Esophagus squamous epithelium (tissue), 5 donors: ENCODE data around the gene CFTR. TPM values are rescaled to one million over a fixed set of nuclear protein-coding genes. Genes with fewer than 3 reads are reported as not detected.

Experiments used
- DNase-seq: peaks from one replicate; lab custom pipeline; 2025; lab: John Stamatoyannopoulos, UW
- H3K27ac ChIP-seq, 4 donors: fragments of 200-600 bp; sonication (generic); one replicate each; pipeline ENCODE4 v1.5.1; 2016 to 2019; ENCODE audit warnings: mild to moderate bottlenecking in 1 of 4
- H3K27me3 ChIP-seq, 4 donors: fragments of 200-600 bp; sonication (generic); 1 replicate in 3 of 4; 2 replicates in 1 of 4; pipeline versions ENCODE4 v1.5.1 to v1.6.0; 2017 to 2021; ENCODE audit warnings: antibody characterized with exemption in 1 of 4
- H3K36me3 ChIP-seq, 3 donors: fragments of 200-600 bp; sonication (generic); one replicate each; pipeline ENCODE4 v1.5.1; 2016 to 2019
- H3K4me1 ChIP-seq, 3 donors: fragments of 200-600 bp; sonication (generic); one replicate each; pipeline ENCODE4 v1.5.1; 2017 to 2019
- H3K4me3 ChIP-seq, 4 donors: fragments of 200-600 bp; sonication (generic); 1 replicate in 3 of 4; 2 replicates in 1 of 4; pipeline ENCODE4 v1.5.1; 2016 to 2019; ENCODE audit warnings: mild to moderate bottlenecking in 2 of 4, moderate library complexity in 1 of 4
- H3K9me3 ChIP-seq, 3 donors: fragments of 200-600 bp; sonication (generic); one replicate each; pipeline ENCODE4 v1.5.1; 2016 to 2019
- CTCF ChIP-seq, 6 experiments: fragments of 450-650 bp in 4 of 6; fragments of 200-600 bp in 2 of 6; sonication (generic) in 2 of 6; IDR thresholded peaks; one replicate each; pipeline ENCODE4 v1.5.1; 2016 to 2019; ENCODE audit warnings: antibody characterized with exemption in 6 of 6, mild to moderate bottlenecking in 4 of 6, moderate library complexity in 4 of 6
- POLR2A ChIP-seq, 4 donors: fragments of 450-650 bp; IDR thresholded peaks; one replicate each; pipeline ENCODE4 v1.6.1; 2017; ENCODE audit warnings: antibody characterized with exemption in 4 of 4, mild to moderate bottlenecking in 4 of 4, moderate library complexity in 3 of 4
- WGBS, 2 donors: methylation state at CpG; one replicate each; pipeline ENCODE4 v1.1.5; 2018; 5-methylcytosine and 5-hydroxymethylcytosine counted together
- intact Hi-C: fragments of 100-400 bp; cut with DNase I; formaldehyde crosslinking; loops from one replicate; pipeline ENCODE4 v1.15.0; 2022
- total RNA-seq, 4 donors: library from RNA; depleted of rRNA; stranded (reverse); fragments of >200 nt; gene quantifications; one replicate each; pipeline ENCODE4 v1.1.0, GENCODE V29; 2016
- donor health status: DM: yes; HTN: yes; CAD: no.

The CFTR gene
- total RNA-seq, 4 donors from 2014 or later, result 0.38 to 2.1 (median 0.99) TPM; not detected in 1

- WGBS, 2 donors, result 59 to 68% methylated on average over 4 of the region's 4 CpGs
- no peak overlapping the region for H3K27ac ChIP-seq
- intact Hi-C loops, result no loop called here
- H3K27me3 ChIP-seq, result no peaks in the 10 kb centered on the region
- no peak for DNase-seq
- H3K9me3 ChIP-seq, result no peaks in the 10 kb centered on the region
- H3K36me3 ChIP-seq, result no peaks in the 10 kb centered on the region
- no peak overlapping the region for H3K4me3 ChIP-seq
- peaks cover 0 to 31% (median 0%) of the 10 kb centered on the region in 3 donors for H3K4me1 ChIP-seq
- TF ChIP-seq CTCF (IDR thresholded peaks at IDR 0.05), result no peak
- TF ChIP-seq POLR2A (IDR thresholded peaks at IDR 0.05), result no peak
These were observed 190.0 kb downstream of the CFTR start for GRCh38 chr7:117669818-117670217.

DNA sequence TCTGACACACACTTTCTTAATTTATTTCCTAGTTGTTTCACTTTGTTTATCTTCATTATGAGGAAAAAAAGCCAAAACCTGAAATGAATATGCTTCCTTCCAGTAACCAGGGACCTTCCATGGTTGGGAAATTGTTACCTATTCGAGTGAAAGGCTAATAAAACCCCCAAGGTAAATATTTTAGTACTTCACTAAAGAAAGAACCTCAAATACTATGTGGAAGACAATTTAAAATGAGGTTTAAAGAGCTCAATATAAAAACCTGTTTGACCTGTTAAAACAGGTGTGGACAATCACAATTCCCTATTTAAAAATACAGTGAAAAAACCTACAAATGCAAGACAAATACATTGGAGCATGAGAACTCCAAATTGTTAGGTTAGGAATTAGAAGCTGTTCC, 192.6 kb downstream of the CFTR start:
- Histone ChIP-seq H3K4me3 (peak overlapping the region in 1 of 4 donors; percentile 3), H3K4me1 (peaks cover 0 to 31% (median 0%) of the 10 kb centered on the region in 3 donors), H3K27me3 (no peaks in the 10 kb centered on the region), H3K27ac (peak overlapping the region in 3 of 4 donors; percentile 77 to 88 (median 84)), H3K36me3 (no peaks in the 10 kb centered on the region), H3K9me3 (no peaks in the 10 kb centered on the region)
- 21 to 30% methylated on average over 1 of the region's 1 CpG for WGBS, 2 donors
- intact Hi-C loops, result no loop called here
- TF ChIP-seq POLR2A (IDR thresholded peaks at IDR 0.05) (no peak), CTCF (IDR thresholded peaks at IDR 0.05) (no peak)
- no peak for DNase-seq

- DNase-seq, result no peak
- H3K27me3 ChIP-seq, result no peaks in the 10 kb centered on the region
- no peak for TF ChIP-seq CTCF (IDR thresholded peaks at IDR 0.05)
- no peak for TF ChIP-seq POLR2A (IDR thresholded peaks at IDR 0.05)
- H3K27ac ChIP-seq, result peak overlapping the region; percentile 45 to 88 (median 80)
- H3K4me3 ChIP-seq, result peak overlapping the region in 3 of 4 donors; percentile 3 to 31 (median 11)
- WGBS, 2 donors, result 23 to 54% methylated on average over 6 to 14 of the region's 14 CpGs
- H3K4me1 ChIP-seq, result peaks cover 0 to 31% (median 0%) of the 10 kb centered on the region in 3 donors
- intact Hi-C loops, result no loop called here
- no peaks in the 10 kb centered on the region for H3K36me3 ChIP-seq
- no peaks in the 10 kb centered on the region for H3K9me3 ChIP-seq
These were observed 193.5 kb downstream of the CFTR start for GRCh38 chr7:117673367-117673766.

DNA sequence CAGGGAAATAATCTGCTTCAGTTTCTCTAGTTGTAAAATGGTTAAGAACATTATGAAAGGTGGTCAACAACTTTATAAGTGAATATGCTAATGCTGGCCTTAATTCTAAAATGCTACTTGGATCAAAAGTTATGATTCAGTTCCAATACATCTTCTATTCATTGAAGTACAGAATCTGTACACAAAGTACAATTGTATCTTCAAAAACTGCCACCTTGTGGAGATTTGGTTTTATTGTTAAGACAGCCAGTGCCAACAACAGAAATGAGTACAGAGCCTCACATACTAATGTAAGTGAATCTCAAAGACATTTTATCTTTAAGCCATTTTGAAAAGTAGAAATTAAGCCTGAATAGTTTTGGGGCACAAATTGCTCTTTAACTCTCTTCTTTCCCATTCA, 194.0 kb downstream of the CFTR start:
- Histone ChIP-seq H3K36me3 (no peaks in the 10 kb centered on the region), H3K4me3 (peak overlapping the region in 3 of 4 donors; percentile 3 to 31 (median 11)), H3K27ac (peak overlapping the region; percentile 45 to 88 (median 80)), H3K9me3 (no peaks in the 10 kb centered on the region), H3K27me3 (no peaks in the 10 kb centered on the region), H3K4me1 (peaks cover 0 to 31% (median 0%) of the 10 kb centered on the region in 3 donors)
- intact Hi-C loops, result no loop called here
- DNase-seq, result no peak
- TF ChIP-seq POLR2A (IDR thresholded peaks at IDR 0.05) (no peak), CTCF (IDR thresholded peaks at IDR 0.05) (peak in 4 of 6 experiments; percentile 14 to 67 (median 42))

- Histone ChIP-seq H3K27ac (no peak overlapping the region), H3K9me3 (no peaks in the 10 kb centered on the region), H3K27me3 (no peaks in the 10 kb centered on the region), H3K4me1 (peaks cover 0 to 31% (median 0%) of the 10 kb centered on the region in 3 donors), H3K36me3 (no peaks in the 10 kb centered on the region), H3K4me3 (no peak overlapping the region)
- TF ChIP-seq CTCF (IDR thresholded peaks at IDR 0.05) (no peak), POLR2A (IDR thresholded peaks at IDR 0.05) (no peak)
- WGBS, 2 donors, result 13 to 18% methylated on average over 3 of the region's 3 CpGs
- intact Hi-C loops, result no loop called here
- DNase-seq, result no peak
These were observed 194.8 kb downstream of the CFTR start for GRCh38 chr7:117674617-117675016.
